ENCODE measurements around the gene PDC.

PDC gene

GRCh38 chr1:186461014-186461413, at the start of gene PDC:
Gene PDC, minus strand, starts transcription at chr1:186461114. Its CDS starts 11,655 bp downstream, at chr1:186449459.
- in situ Hi-C loops (cut with HindIII; ENCODE audit: low sequenced_read_pairs) = no loop called here

- in situ Hi-C loops (cut with HindIII; ENCODE audit: low sequenced_read_pairs) = no loop called here
These were observed 42.3 kb upstream of the PDC start for GRCh38 chr1:186503190-186503589.

- in situ Hi-C loops (cut with HindIII; ENCODE audit: low sequenced_read_pairs) = no loop called here
These were observed 41.2 kb upstream of the PDC start for GRCh38 chr1:186502087-186502486.

- in situ Hi-C loops (cut with HindIII; ENCODE audit: low sequenced_read_pairs) = no loop called here
These were observed 39.9 kb upstream of the PDC start for GRCh38 chr1:186500804-186501203.

GRCh38 chr1:186499571-186499970, 38.7 kb upstream of the PDC start:
- in situ Hi-C loops (cut with HindIII; ENCODE audit: low sequenced_read_pairs) = loop anchor here (10.0 kb wide), 1 partner anchor 485 kb away; no protein-coding TSS in a partner anchor

GRCh38 chr1:186498695-186499389, 37.9 kb upstream of the PDC start:
- in situ Hi-C loops (cut with HindIII; ENCODE audit: low sequenced_read_pairs) = loop anchor here (10.0 kb wide), 1 partner anchor 486 kb away; no protein-coding TSS in a partner anchor

GRCh38 chr1:186498071-186498470, 37.2 kb upstream of the PDC start:
- in situ Hi-C loops (cut with HindIII; ENCODE audit: low sequenced_read_pairs) = loop anchor here (10.0 kb wide), 1 partner anchor 487 kb away; no protein-coding TSS in a partner anchor

- in situ Hi-C loops (cut with HindIII; ENCODE audit: low sequenced_read_pairs) = loop anchor here (10.0 kb wide), 1 partner anchor 487 kb away; no protein-coding TSS in a partner anchor
These were observed 36.7 kb upstream of the PDC start for GRCh38 chr1:186497651-186498050.

GRCh38 chr1:186496171-186496851, 35.4 kb upstream of the PDC start:
- in situ Hi-C loops (cut with HindIII; ENCODE audit: low sequenced_read_pairs) = loop anchor here (10.0 kb wide), 1 partner anchor 488 kb away; no protein-coding TSS in a partner anchor

- in situ Hi-C loops (cut with HindIII; ENCODE audit: low sequenced_read_pairs) = loop anchor here (10.0 kb wide), 1 partner anchor 490 kb away; no protein-coding TSS in a partner anchor
These were observed 33.9 kb upstream of the PDC start for GRCh38 chr1:186494832-186495271.

- in situ Hi-C loops (cut with HindIII; ENCODE audit: low sequenced_read_pairs) = loop anchor here (10.0 kb wide), 1 partner anchor 492 kb away; no protein-coding TSS in a partner anchor
These were observed 31.8 kb upstream of the PDC start for GRCh38 chr1:186492531-186493291.

- in situ Hi-C loops (cut with HindIII; ENCODE audit: low sequenced_read_pairs) = loop anchor here (10.0 kb wide), 1 partner anchor 493 kb away; no protein-coding TSS in a partner anchor
These were observed 30.4 kb upstream of the PDC start for GRCh38 chr1:186491336-186491735.

- in situ Hi-C loops (cut with HindIII; ENCODE audit: low sequenced_read_pairs) = no loop called here
These were observed 26.2 kb upstream of the PDC start for GRCh38 chr1:186487163-186487562.

GRCh38 chr1:186486061-186486460, 25.1 kb upstream of the PDC start:
- in situ Hi-C loops (cut with HindIII; ENCODE audit: low sequenced_read_pairs) = no loop called here

GRCh38 chr1:186483561-186483960, 22.6 kb upstream of the PDC start:
- in situ Hi-C loops (cut with HindIII; ENCODE audit: low sequenced_read_pairs) = no loop called here

- in situ Hi-C loops (cut with HindIII; ENCODE audit: low sequenced_read_pairs) = no loop called here
These were observed 21.8 kb upstream of the PDC start for GRCh38 chr1:186482661-186483255.

GRCh38 chr1:186481303-186481888, 20.5 kb upstream of the PDC start:
- in situ Hi-C loops (cut with HindIII; ENCODE audit: low sequenced_read_pairs) = no loop called here

- in situ Hi-C loops (cut with HindIII; ENCODE audit: low sequenced_read_pairs) = no loop called here
These were observed 18.2 kb upstream of the PDC start for GRCh38 chr1:186479162-186479561.

- in situ Hi-C loops (cut with HindIII; ENCODE audit: low sequenced_read_pairs) = no loop called here
These were observed 15.5 kb upstream of the PDC start for GRCh38 chr1:186476264-186477040.

All from endothelial cell of hepatic sinusoid (primary cell).